ENCODE data around the gene BBS7.
A peak's percentile ranks its signal among the peaks of the same experiment; 100 is the strongest.

The BBS7 gene

GRCh38 chr4:121827853-121828252, 42.4 kb downstream of the BBS7 start:
- peak; percentile 69 for FAIRE-seq
- DNase-seq (ENCODE audit: low spot score), result peak; percentile 34

GRCh38 chr4:121824950-121825349, 45.3 kb downstream of the BBS7 start:
- no peak for DNase-seq (ENCODE audit: low spot score)
- no peak for FAIRE-seq

- DNase-seq (ENCODE audit: low spot score) (no peak), FAIRE-seq (no peak)
These were observed 46.1 kb downstream of the BBS7 start for GRCh38 chr4:121824171-121824527.

GRCh38 chr4:121823505-121824170, 46.6 kb downstream of the BBS7 start, which contains the start of gene CCNA2:
CCNA2 (minus strand) TSS chr4:121823883; CDS start chr4:121823628, 255 bp downstream.
- FAIRE-seq (peak; percentile 85), DNase-seq (ENCODE audit: low spot score) (peak; percentile 87)

GRCh38 chr4:121822796-121823504, 47.3 kb downstream of the BBS7 start:
- DNase-seq (ENCODE audit: low spot score) (no peak), FAIRE-seq (no peak)

GRCh38 chr4:121822047-121822446, 48.2 kb downstream of the BBS7 start:
- FAIRE-seq (no peak), DNase-seq (ENCODE audit: low spot score) (no peak)

- FAIRE-seq (no peak), DNase-seq (ENCODE audit: low spot score) (no peak)
These were observed 50.9 kb downstream of the BBS7 start for GRCh38 chr4:121819216-121819965.

- no peak for FAIRE-seq
- DNase-seq (ENCODE audit: low spot score), result no peak
These were observed 52.1 kb downstream of the BBS7 start for GRCh38 chr4:121818215-121818614.

GRCh38 chr4:121817701-121818100, 52.6 kb downstream of the BBS7 start:
- DNase-seq (ENCODE audit: low spot score) (no peak), FAIRE-seq (no peak)

GRCh38 chr4:121817006-121817405, 53.3 kb downstream of the BBS7 start:
- no peak for FAIRE-seq
- DNase-seq (ENCODE audit: low spot score), result no peak

GRCh38 chr4:121814756-121815155, 55.5 kb downstream of the BBS7 start:
- no peak for DNase-seq (ENCODE audit: low spot score)
- FAIRE-seq, result no peak

GRCh38 chr4:121811122-121811521, 59.2 kb downstream of the BBS7 start:
- no peak for DNase-seq (ENCODE audit: low spot score)
- FAIRE-seq, result no peak

- no peak for DNase-seq (ENCODE audit: low spot score)
- no peak for FAIRE-seq
These were observed 63.9 kb downstream of the BBS7 start for GRCh38 chr4:121806411-121806810.

- DNase-seq (ENCODE audit: low spot score) (no peak), FAIRE-seq (no peak)
These were observed 68.6 kb downstream of the BBS7 start for GRCh38 chr4:121801715-121802075.

- FAIRE-seq (peak; percentile 70), DNase-seq (ENCODE audit: low spot score) (peak; percentile 75)
These were observed 69.1 kb downstream of the BBS7 start, which contains the start of gene EXOSC9 for GRCh38 chr4:121800961-121801714. EXOSC9 (plus strand) TSS chr4:121801323; CDS start chr4:121801425, 102 bp downstream.

- FAIRE-seq, result no peak
These were observed 69.7 kb downstream of the BBS7 start for GRCh38 chr4:121800638-121800960.

GRCh38 chr4:121799867-121800501, 70.3 kb downstream of the BBS7 start:
- FAIRE-seq (no peak), DNase-seq (ENCODE audit: low spot score) (no peak)

More at GRCh38 chr4:121800638-121800960, 69.7 kb downstream of the BBS7 start:
- no peak for DNase-seq (ENCODE audit: low spot score)

- no peak for DNase-seq (ENCODE audit: low spot score)
- no peak for FAIRE-seq
These were observed 71.0 kb downstream of the BBS7 start for GRCh38 chr4:121799208-121799823.

GRCh38 chr4:121796283-121796682, 74.0 kb downstream of the BBS7 start:
- DNase-seq (ENCODE audit: low spot score) (no peak), FAIRE-seq (no peak)

- DNase-seq (ENCODE audit: low spot score) (no peak), FAIRE-seq (no peak)
These were observed 75.6 kb downstream of the BBS7 start for GRCh38 chr4:121794505-121795188.

All from RCC 7860 (cell line).